Measurements from ENCODE around the gene PDE8B. TPM values are rescaled to one million over a fixed set of nuclear protein-coding genes. Genes with fewer than 3 reads are reported as not detected.

The PDE8B gene
- total RNA-seq, 1 donor from 2014 or later = 2.6 TPM

DNA sequence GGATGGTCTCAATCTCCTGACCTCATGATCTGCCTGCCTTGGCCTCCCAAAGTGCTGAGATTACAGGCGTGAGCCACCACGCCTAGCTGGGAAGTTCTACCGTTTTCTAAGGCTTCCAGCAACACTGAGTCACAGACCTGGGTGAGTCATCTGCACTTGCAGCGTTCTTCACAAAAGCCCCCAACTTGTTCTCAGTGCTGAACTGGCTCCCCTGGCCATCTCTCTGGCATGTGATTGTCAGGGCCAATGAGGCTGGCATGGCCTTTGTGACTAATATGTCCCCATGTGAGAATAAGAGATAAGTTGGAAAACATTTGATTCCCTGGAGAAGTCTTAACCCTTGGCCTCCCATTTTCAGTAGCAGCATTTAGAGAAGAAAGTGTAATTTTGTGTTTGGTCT is 157.3 kb downstream of the PDE8B start:
- no peaks in the 10 kb centered on the region for H3K27me3 Mint-ChIP-seq
- H3K9me3 Mint-ChIP-seq (ENCODE audit: low read depth) = no peaks in the 10 kb centered on the region
- no peak overlapping the region for H3K4me3 Mint-ChIP-seq (ENCODE audit: low read depth)
- TF ChIP-seq, protein P1, sequence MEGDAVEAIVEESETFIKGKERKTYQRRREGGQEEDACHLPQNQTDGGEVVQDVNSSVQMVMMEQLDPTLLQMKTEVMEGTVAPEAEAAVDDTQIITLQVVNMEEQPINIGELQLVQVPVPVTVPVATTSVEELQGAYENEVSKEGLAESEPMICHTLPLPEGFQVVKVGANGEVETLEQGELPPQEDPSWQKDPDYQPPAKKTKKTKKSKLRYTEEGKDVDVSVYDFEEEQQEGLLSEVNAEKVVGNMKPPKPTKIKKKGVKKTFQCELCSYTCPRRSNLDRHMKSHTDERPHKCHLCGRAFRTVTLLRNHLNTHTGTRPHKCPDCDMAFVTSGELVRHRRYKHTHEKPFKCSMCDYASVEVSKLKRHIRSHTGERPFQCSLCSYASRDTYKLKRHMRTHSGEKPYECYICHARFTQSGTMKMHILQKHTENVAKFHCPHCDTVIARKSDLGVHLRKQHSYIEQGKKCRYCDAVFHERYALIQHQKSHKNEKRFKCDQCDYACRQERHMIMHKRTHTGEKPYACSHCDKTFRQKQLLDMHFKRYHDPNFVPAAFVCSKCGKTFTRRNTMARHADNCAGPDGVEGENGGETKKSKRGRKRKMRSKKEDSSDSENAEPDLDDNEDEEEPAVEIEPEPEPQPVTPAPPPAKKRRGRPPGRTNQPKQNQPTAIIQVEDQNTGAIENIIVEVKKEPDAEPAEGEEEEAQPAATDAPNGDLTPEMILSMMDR (IDR thresholded peaks at IDR 0.05; ENCODE audit: unreplicated experiment) = no peak
- no peaks in the 10 kb centered on the region for H3K36me3 Mint-ChIP-seq (ENCODE audit: insufficient read depth)
- no peak overlapping the region for H3K27ac Mint-ChIP-seq
- no peaks in the 10 kb centered on the region for H3K4me1 Mint-ChIP-seq (ENCODE audit: low read depth)
- no peak for DNase-seq (ENCODE audit: low spot score, unreplicated experiment)

DNA sequence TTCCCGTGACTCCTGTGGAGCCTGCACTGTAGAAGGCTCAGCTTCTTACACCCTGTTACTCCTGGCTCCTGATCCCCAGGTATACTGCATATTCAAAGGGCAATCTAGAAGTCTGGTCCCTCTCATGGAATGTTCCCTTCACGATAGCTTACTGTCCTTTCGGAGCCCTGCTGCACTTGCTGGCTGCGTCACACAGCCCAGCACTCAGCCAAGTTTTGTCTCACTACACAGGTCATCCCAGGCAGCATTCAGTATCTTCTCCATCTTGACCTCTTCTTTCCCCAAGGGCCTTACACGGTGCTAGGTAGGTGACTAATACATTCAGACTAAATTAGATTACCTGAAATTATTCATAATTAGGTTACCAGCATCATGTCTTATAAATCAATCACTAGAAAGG is 157.9 kb downstream of the PDE8B start:
- TF ChIP-seq, protein P1 (IDR thresholded peaks at IDR 0.05; ENCODE audit: unreplicated experiment) = no peak

DNA sequence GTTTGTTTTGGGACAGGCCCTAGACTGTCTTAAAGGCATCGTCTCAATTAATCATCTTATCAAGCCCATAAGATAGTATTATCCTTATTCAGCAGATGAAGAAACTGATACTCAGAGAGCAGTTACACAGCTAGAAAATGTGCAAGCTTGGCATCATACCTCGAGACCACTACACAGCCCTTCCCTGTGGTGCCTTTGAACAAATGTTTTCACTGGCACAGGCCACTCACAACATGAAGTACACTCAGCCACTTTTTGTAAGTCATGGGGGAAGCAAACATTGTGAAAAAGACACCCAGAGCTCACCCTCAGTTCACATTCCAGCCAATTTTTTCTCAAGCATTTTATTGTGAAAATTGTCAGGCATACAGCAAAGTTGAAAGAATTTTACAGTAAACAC is 159.1 kb downstream of the PDE8B start:
- Mint-ChIP-seq H3K27me3 (no peaks in the 10 kb centered on the region), H3K9me3 (ENCODE audit: low read depth) (no peaks in the 10 kb centered on the region), H3K27ac (no peak overlapping the region), H3K4me3 (ENCODE audit: low read depth) (no peak overlapping the region), H3K4me1 (ENCODE audit: low read depth) (no peaks in the 10 kb centered on the region), H3K36me3 (ENCODE audit: insufficient read depth) (no peaks in the 10 kb centered on the region)
- DNase-seq (ENCODE audit: low spot score, unreplicated experiment) = no peak
- TF ChIP-seq, protein P1 (IDR thresholded peaks at IDR 0.05; ENCODE audit: unreplicated experiment) = no peak

More for the DNA sequence above, 157.9 kb downstream of the PDE8B start:
- no peaks in the 10 kb centered on the region for H3K36me3 Mint-ChIP-seq (ENCODE audit: insufficient read depth)
- no peak overlapping the region for H3K4me3 Mint-ChIP-seq (ENCODE audit: low read depth)
- H3K27me3 Mint-ChIP-seq = no peaks in the 10 kb centered on the region
- no peak overlapping the region for H3K27ac Mint-ChIP-seq
- no peak for DNase-seq (ENCODE audit: low spot score, unreplicated experiment)
- no peaks in the 10 kb centered on the region for H3K9me3 Mint-ChIP-seq (ENCODE audit: low read depth)
- no peaks in the 10 kb centered on the region for H3K4me1 Mint-ChIP-seq (ENCODE audit: low read depth)

DNA sequence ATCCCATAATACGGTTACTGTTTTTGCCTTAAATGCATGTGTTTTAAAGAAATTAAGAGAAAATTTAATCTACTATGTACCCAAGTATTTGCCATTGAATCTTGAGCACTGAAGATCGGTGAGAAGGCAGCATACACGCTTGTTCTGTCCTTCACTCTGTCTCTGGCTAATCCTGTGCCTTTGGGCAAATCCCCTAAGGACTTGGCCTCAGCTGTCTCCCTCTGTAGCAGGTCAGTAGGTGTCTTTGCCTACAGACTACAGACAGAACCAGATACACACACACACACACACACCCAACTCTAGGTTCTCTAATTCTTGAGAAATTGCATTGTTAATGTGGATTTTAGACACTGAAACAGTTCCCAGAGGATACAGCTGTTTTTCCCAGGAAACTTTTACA is 164.2 kb downstream of the PDE8B start:
- TF ChIP-seq, protein P1 (IDR thresholded peaks at IDR 0.05; ENCODE audit: unreplicated experiment) = no peak
- H3K9me3 Mint-ChIP-seq (ENCODE audit: low read depth) = no peaks in the 10 kb centered on the region
- H3K4me1 Mint-ChIP-seq (ENCODE audit: low read depth) = peaks cover 15% of the 10 kb centered on the region
- no peak overlapping the region for H3K4me3 Mint-ChIP-seq (ENCODE audit: low read depth)
- no peak overlapping the region for H3K27ac Mint-ChIP-seq
- no peak for DNase-seq (ENCODE audit: low spot score, unreplicated experiment)
- H3K36me3 Mint-ChIP-seq (ENCODE audit: insufficient read depth) = no peaks in the 10 kb centered on the region
- H3K27me3 Mint-ChIP-seq = no peaks in the 10 kb centered on the region

DNA sequence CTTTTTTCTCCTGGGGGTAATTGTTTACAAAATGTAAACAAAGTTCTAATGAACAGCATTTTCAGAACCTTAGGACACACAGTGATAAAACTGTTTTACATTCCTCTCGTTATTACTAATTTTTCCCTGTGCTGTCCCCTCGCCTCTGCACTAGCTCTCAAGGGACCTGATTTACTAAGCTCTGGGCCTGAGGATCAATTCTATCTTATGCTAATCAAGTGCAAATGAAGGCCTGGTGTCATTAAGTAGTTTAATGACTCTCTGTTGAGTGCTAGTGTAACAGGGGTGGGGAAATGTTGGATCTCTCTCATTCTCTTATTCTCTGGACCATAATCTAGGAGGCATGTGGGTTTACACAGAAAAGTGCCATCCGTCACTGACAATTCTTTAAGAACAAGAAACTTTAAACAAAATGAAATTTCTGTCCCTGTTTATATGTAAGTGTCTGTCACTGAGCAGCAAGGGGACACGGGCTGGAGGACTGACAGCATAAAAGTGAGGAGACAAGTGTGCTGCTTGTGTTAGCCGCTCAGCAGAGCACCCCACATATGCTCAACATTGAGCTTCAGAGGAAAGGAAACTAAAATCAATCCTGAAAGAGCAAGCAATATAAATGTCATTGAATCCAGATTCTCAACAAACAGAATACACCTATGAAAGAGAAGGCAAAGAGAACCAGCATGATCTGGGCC is 166.3 kb downstream of the PDE8B start:
- Mint-ChIP-seq H3K36me3 (ENCODE audit: insufficient read depth) (no peaks in the 10 kb centered on the region), H3K27me3 (no peaks in the 10 kb centered on the region), H3K4me3 (ENCODE audit: low read depth) (no peak overlapping the region), H3K4me1 (ENCODE audit: low read depth) (peaks cover 29% of the 10 kb centered on the region), H3K9me3 (ENCODE audit: low read depth) (no peaks in the 10 kb centered on the region), H3K27ac (no peak overlapping the region)
- no peak for DNase-seq (ENCODE audit: low spot score, unreplicated experiment)
- TF ChIP-seq, protein P1 (IDR thresholded peaks at IDR 0.05; ENCODE audit: unreplicated experiment) = no peak
